HFF-Myc (cell line): ENCODE measurements around the gene PSRC1.

Experiments
- DNase-seq: peaks from one replicate; pipeline ENCODE4 v3.0.0-alpha.2; 2011; ENCODE audit warnings: low read depth; ENCODE audit errors: extremely low read depth
- H3K4me3 ChIP-seq: replicated peaks from 2 replicates; pipeline ENCODE4 v1.5.1; 2011; ENCODE audit warnings: low read depth, mild to moderate bottlenecking, control low read depth, low read length
- CTCF ChIP-seq: IDR thresholded peaks from 2 replicates; pipeline ENCODE4 v1.5.1; 2012; ENCODE audit warnings: mild to moderate bottlenecking, low read depth, low read length, control low read depth; ENCODE audit errors: missing control alignments

The PSRC1 gene

GRCh38 chr1:109240158-109241152 lies 42.5 kb downstream of the PSRC1 start:
- no peak for TF ChIP-seq CTCF
- no peak overlapping the region for H3K4me3 ChIP-seq
- peak; percentile 25 for DNase-seq

GRCh38 chr1:109239409-109240068 lies 43.4 kb downstream of the PSRC1 start:
- no peak for DNase-seq
- no peak overlapping the region for H3K4me3 ChIP-seq
- peak; percentile 67 for TF ChIP-seq CTCF

GRCh38 chr1:109239047-109239408 lies 43.9 kb downstream of the PSRC1 start:
- DNase-seq: no peak
- TF ChIP-seq CTCF: no peak
- H3K4me3 ChIP-seq: no peak overlapping the region

GRCh38 chr1:109238382-109238781 lies 44.6 kb downstream of the PSRC1 start:
- no peak for TF ChIP-seq CTCF
- no peak for DNase-seq
- H3K4me3 ChIP-seq: no peak overlapping the region

GRCh38 chr1:109237512-109237911 lies 45.4 kb downstream of the PSRC1 start:
- DNase-seq: no peak
- TF ChIP-seq CTCF: no peak
- H3K4me3 ChIP-seq: no peak overlapping the region

GRCh38 chr1:109235137-109235536 lies 47.8 kb downstream of the PSRC1 start:
- H3K4me3 ChIP-seq: no peak overlapping the region
- no peak for TF ChIP-seq CTCF
- no peak for DNase-seq
